ENCODE data around the gene MKRN3.

The MKRN3 gene

GRCh38 chr15:23565395-23566070, at the start of gene MKRN3:
Gene MKRN3 (plus strand): TSS chr15:23565674. CDS start chr15:23565783, 109 bp downstream.
- H3K4me3 ChIP-seq (ENCODE audit: low read depth, low read length), result peak within 1 kb of the TSS; percentile 100
- peak; percentile 90 for DNase-seq (ENCODE audit: low read depth)
- TF ChIP-seq CTCF (IDR thresholded peaks at IDR 0.05; ENCODE audit: control insufficient read depth, extremely low read depth, insufficient read depth), result no peak

- H3K4me3 ChIP-seq (ENCODE audit: low read depth, low read length), result no peak overlapping the region
- no peak for TF ChIP-seq CTCF (IDR thresholded peaks at IDR 0.05; ENCODE audit: control insufficient read depth, extremely low read depth, insufficient read depth)
- no peak for DNase-seq (ENCODE audit: low read depth)
These were observed 48.6 kb upstream of the MKRN3 start for GRCh38 chr15:23516866-23517265.

- DNase-seq (ENCODE audit: low read depth), result no peak
- no peak for TF ChIP-seq CTCF (IDR thresholded peaks at IDR 0.05; ENCODE audit: control insufficient read depth, extremely low read depth, insufficient read depth)
These were observed 47.4 kb upstream of the MKRN3 start for GRCh38 chr15:23518104-23518503.

GRCh38 chr15:23524816-23525215, 40.7 kb upstream of the MKRN3 start:
- no peak overlapping the region for H3K4me3 ChIP-seq (ENCODE audit: low read depth, low read length)
- no peak for TF ChIP-seq CTCF (IDR thresholded peaks at IDR 0.05; ENCODE audit: control insufficient read depth, extremely low read depth, insufficient read depth)
- DNase-seq (ENCODE audit: low read depth), result no peak

More at GRCh38 chr15:23518104-23518503, 47.4 kb upstream of the MKRN3 start:
- H3K4me3 ChIP-seq (ENCODE audit: low read depth, low read length), result no peak overlapping the region

- H3K4me3 ChIP-seq (ENCODE audit: low read depth, low read length), result no peak overlapping the region
- peak; percentile 91 for DNase-seq (ENCODE audit: low read depth)
- no peak for TF ChIP-seq CTCF (IDR thresholded peaks at IDR 0.05; ENCODE audit: control insufficient read depth, extremely low read depth, insufficient read depth)
These were observed 35.6 kb upstream of the MKRN3 start for GRCh38 chr15:23529891-23530290.

- H3K4me3 ChIP-seq (ENCODE audit: low read depth, low read length), result no peak overlapping the region
- no peak for TF ChIP-seq CTCF (IDR thresholded peaks at IDR 0.05; ENCODE audit: control insufficient read depth, extremely low read depth, insufficient read depth)
- no peak for DNase-seq (ENCODE audit: low read depth)
These were observed 33.5 kb upstream of the MKRN3 start for GRCh38 chr15:23532024-23532423.

GRCh38 chr15:23536659-23537058, 28.8 kb upstream of the MKRN3 start:
- DNase-seq (ENCODE audit: low read depth), result no peak
- TF ChIP-seq CTCF (IDR thresholded peaks at IDR 0.05; ENCODE audit: control insufficient read depth, extremely low read depth, insufficient read depth), result no peak

More at GRCh38 chr15:23536659-23537058, 28.8 kb upstream of the MKRN3 start:
- no peak overlapping the region for H3K4me3 ChIP-seq (ENCODE audit: low read depth, low read length)
